M059J (cell line): ENCODE results near the gene SOD1. TPM values are rescaled to one million over a fixed set of nuclear protein-coding genes. Genes with fewer than 3 reads are reported as not detected.

ENCODE experiments used
- DNase-seq: peaks from one replicate; pipeline ENCODE4 v3.0.0-alpha.2; 2012; ENCODE audit warnings: low read depth
- total RNA-seq: library from RNA; depleted of rRNA; stranded (reverse); fragments of >200 nt; shearing (Covaris generic); gene quantifications from 2 replicates; pipeline ENCODE4 v1.2.3, GENCODE V29; 2014

SOD1 gene
- total RNA-seq, 1 experiment from 2014 or later, result 518 TPM

GRCh38 chr21:31682620-31683019 lies 23.1 kb downstream of the SOD1 start:
- no peak for DNase-seq

- DNase-seq, result no peak
Measured at GRCh38 chr21:31683029-31683428, 23.5 kb downstream of the SOD1 start.

- no peak for DNase-seq
Measured at GRCh38 chr21:31684918-31685317, 25.4 kb downstream of the SOD1 start.

GRCh38 chr21:31686272-31686915 lies 26.9 kb downstream of the SOD1 start:
- no peak for DNase-seq

- DNase-seq, result no peak
Measured at GRCh38 chr21:31687108-31687507, 27.6 kb downstream of the SOD1 start.

GRCh38 chr21:31688603-31689368 lies 29.3 kb downstream of the SOD1 start:
- no peak for DNase-seq

- no peak for DNase-seq
Measured at GRCh38 chr21:31693222-31693621, 33.7 kb downstream of the SOD1 start.

- no peak for DNase-seq
Measured at GRCh38 chr21:31696424-31696823, 36.9 kb downstream of the SOD1 start.

- no peak for DNase-seq
Measured at GRCh38 chr21:31698461-31698860, 39.0 kb downstream of the SOD1 start.

- DNase-seq, result no peak
Measured at GRCh38 chr21:31700040-31700439, 40.5 kb downstream of the SOD1 start.

GRCh38 chr21:31706562-31706961 lies 47.1 kb downstream of the SOD1 start:
- DNase-seq, result no peak

- DNase-seq, result no peak
Measured at GRCh38 chr21:31707499-31707898, 48.0 kb downstream of the SOD1 start.

GRCh38 chr21:31708541-31708940 lies 49.0 kb downstream of the SOD1 start:
- DNase-seq, result no peak

GRCh38 chr21:31710586-31710985 lies 51.1 kb downstream of the SOD1 start:
- peak; percentile 66 for DNase-seq

- no peak for DNase-seq
Measured at GRCh38 chr21:31711326-31711725, 51.8 kb downstream of the SOD1 start.

- DNase-seq, result peak; percentile 13
Measured at GRCh38 chr21:31711745-31712285, 52.3 kb downstream of the SOD1 start.

- DNase-seq, result no peak
Measured at GRCh38 chr21:31713115-31713514, 53.6 kb downstream of the SOD1 start.

GRCh38 chr21:31713973-31714740 lies 54.7 kb downstream of the SOD1 start:
- DNase-seq, result peak; percentile 40

- DNase-seq, result no peak
Measured at GRCh38 chr21:31714741-31715365, 55.4 kb downstream of the SOD1 start.

- DNase-seq, result no peak
Measured at GRCh38 chr21:31716106-31716505, 56.6 kb downstream of the SOD1 start.
